ENCODE measurements around the gene ANKH.
A peak's percentile ranks its signal among the peaks of the same experiment; 100 is the strongest.

ANKH gene

GRCh38 chr5:14870337-14871213 is 1.0 kb downstream of the ANKH start:
- Histone ChIP-seq H3K4me1 (ENCODE audit: control insufficient read depth, insufficient read depth, low read length) (peaks cover 5% of the 10 kb centered on the region), H3K36me3 (ENCODE audit: control insufficient read depth, insufficient read depth, low read length) (no peaks in the 10 kb centered on the region), H3K27me3 (ENCODE audit: control insufficient read depth, insufficient read depth, low read length) (peaks cover 45% of the 10 kb centered on the region), H3K9me3 (ENCODE audit: control insufficient read depth, insufficient read depth, low read length) (no peaks in the 10 kb centered on the region), H3K9ac (ENCODE audit: low read depth, low read length) (no peak overlapping the region), H3K27ac (ENCODE audit: low read depth, low read length) (no peak overlapping the region), H3K4me3 (ENCODE audit: low read depth, low read length) (peak overlapping the region; percentile 72)

GRCh38 chr5:14869668-14870164 is 1.9 kb downstream of the ANKH start:
- no peak overlapping the region for H3K9ac ChIP-seq (ENCODE audit: low read depth, low read length)
- peaks cover 45% of the 10 kb centered on the region for H3K27me3 ChIP-seq (ENCODE audit: control insufficient read depth, insufficient read depth, low read length)
- H3K36me3 ChIP-seq (ENCODE audit: control insufficient read depth, insufficient read depth, low read length), result no peaks in the 10 kb centered on the region
- no peaks in the 10 kb centered on the region for H3K9me3 ChIP-seq (ENCODE audit: control insufficient read depth, insufficient read depth, low read length)
- peaks cover 5% of the 10 kb centered on the region for H3K4me1 ChIP-seq (ENCODE audit: control insufficient read depth, insufficient read depth, low read length)
- H3K27ac ChIP-seq (ENCODE audit: low read depth, low read length), result no peak overlapping the region
- no peak overlapping the region for H3K4me3 ChIP-seq (ENCODE audit: low read depth, low read length)

DNA sequence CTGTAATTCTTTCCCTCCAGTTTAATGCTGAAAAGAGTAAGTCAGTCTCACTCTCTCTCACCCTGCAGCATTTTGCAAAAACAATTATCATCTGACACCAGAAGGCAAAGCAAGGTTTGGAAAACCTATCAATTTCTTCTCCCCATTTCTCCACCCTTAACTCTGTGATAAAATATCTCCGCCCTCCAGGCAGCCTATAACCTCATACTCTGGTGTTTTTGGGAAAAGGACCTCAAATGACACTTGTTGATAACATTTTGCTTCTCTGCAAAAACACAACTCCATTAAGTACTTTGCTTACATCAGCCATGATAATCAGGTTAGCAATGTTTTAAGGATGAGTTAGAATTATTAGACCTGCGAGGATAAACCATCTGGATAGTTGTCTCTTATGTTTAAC is 2.3 kb downstream of the ANKH start:
- Histone ChIP-seq H3K4me3 (ENCODE audit: low read depth, low read length) (no peak overlapping the region), H3K9ac (ENCODE audit: low read depth, low read length) (no peak overlapping the region), H3K27me3 (ENCODE audit: control insufficient read depth, insufficient read depth, low read length) (peaks cover 43% of the 10 kb centered on the region)

GRCh38 chr5:14868771-14869170 is 2.8 kb downstream of the ANKH start:
- no peaks in the 10 kb centered on the region for H3K36me3 ChIP-seq (ENCODE audit: control insufficient read depth, insufficient read depth, low read length)
- peaks cover 5% of the 10 kb centered on the region for H3K4me1 ChIP-seq (ENCODE audit: control insufficient read depth, insufficient read depth, low read length)
- peaks cover 40% of the 10 kb centered on the region for H3K27me3 ChIP-seq (ENCODE audit: control insufficient read depth, insufficient read depth, low read length)
- H3K9me3 ChIP-seq (ENCODE audit: control insufficient read depth, insufficient read depth, low read length), result no peaks in the 10 kb centered on the region
- no peak overlapping the region for H3K27ac ChIP-seq (ENCODE audit: low read depth, low read length)
- no peak overlapping the region for H3K4me3 ChIP-seq (ENCODE audit: low read depth, low read length)
- no peak overlapping the region for H3K9ac ChIP-seq (ENCODE audit: low read depth, low read length)

More for the DNA sequence above, 2.3 kb downstream of the ANKH start:
- H3K36me3 ChIP-seq (ENCODE audit: control insufficient read depth, insufficient read depth, low read length), result no peaks in the 10 kb centered on the region
- no peak overlapping the region for H3K27ac ChIP-seq (ENCODE audit: low read depth, low read length)
- H3K4me1 ChIP-seq (ENCODE audit: control insufficient read depth, insufficient read depth, low read length), result peaks cover 5% of the 10 kb centered on the region
- no peaks in the 10 kb centered on the region for H3K9me3 ChIP-seq (ENCODE audit: control insufficient read depth, insufficient read depth, low read length)

DNA sequence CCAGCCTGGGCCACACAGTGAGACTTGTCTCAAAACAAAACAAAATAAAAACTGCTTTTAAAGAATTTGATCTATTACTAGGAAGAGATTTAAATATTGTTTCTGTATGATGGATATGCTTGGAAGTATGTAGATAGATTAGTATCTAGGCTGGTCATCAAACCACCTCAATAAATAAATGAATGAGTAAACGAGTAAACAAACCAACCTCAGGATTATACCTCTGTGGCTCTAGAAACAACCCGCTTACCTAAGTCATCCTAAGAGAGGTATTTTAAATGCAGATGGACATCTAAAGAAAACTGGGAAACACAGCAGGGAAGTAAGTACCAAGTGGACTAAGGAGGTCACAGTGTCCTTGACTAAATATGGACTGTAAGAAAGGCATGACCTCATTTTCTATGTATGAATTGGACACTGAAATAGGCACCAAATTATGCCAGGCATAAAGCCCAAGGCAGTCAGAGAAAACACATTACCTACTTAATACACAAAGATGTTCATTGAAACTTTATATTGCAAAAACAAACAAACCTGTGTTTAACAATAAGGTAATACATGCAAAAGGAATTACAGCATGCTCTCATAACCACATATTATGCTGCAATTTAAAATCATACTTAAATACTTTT is 7.3 kb downstream of the ANKH start:
- Histone ChIP-seq H3K27ac (ENCODE audit: low read depth, low read length) (no peak overlapping the region), H3K36me3 (ENCODE audit: control insufficient read depth, insufficient read depth, low read length) (no peaks in the 10 kb centered on the region), H3K4me1 (ENCODE audit: control insufficient read depth, insufficient read depth, low read length) (no peaks in the 10 kb centered on the region; the same call in 1 of the 2 replicates), H3K9me3 (ENCODE audit: control insufficient read depth, insufficient read depth, low read length) (no peaks in the 10 kb centered on the region), H3K27me3 (ENCODE audit: control insufficient read depth, insufficient read depth, low read length) (peaks cover 7% of the 10 kb centered on the region), H3K9ac (ENCODE audit: low read depth, low read length) (no peak overlapping the region), H3K4me3 (ENCODE audit: low read depth, low read length) (no peak overlapping the region)

GRCh38 chr5:14863105-14863504 is 8.5 kb downstream of the ANKH start:
- no peaks in the 10 kb centered on the region; the same call in 1 of the 2 replicates for H3K4me1 ChIP-seq (ENCODE audit: control insufficient read depth, insufficient read depth, low read length)
- no peak overlapping the region for H3K27ac ChIP-seq (ENCODE audit: low read depth, low read length)
- H3K36me3 ChIP-seq (ENCODE audit: control insufficient read depth, insufficient read depth, low read length), result no peaks in the 10 kb centered on the region
- H3K4me3 ChIP-seq (ENCODE audit: low read depth, low read length), result no peak overlapping the region
- no peaks in the 10 kb centered on the region for H3K9me3 ChIP-seq (ENCODE audit: control insufficient read depth, insufficient read depth, low read length)
- no peaks in the 10 kb centered on the region for H3K27me3 ChIP-seq (ENCODE audit: control insufficient read depth, insufficient read depth, low read length)
- H3K9ac ChIP-seq (ENCODE audit: low read depth, low read length), result no peak overlapping the region

DNA sequence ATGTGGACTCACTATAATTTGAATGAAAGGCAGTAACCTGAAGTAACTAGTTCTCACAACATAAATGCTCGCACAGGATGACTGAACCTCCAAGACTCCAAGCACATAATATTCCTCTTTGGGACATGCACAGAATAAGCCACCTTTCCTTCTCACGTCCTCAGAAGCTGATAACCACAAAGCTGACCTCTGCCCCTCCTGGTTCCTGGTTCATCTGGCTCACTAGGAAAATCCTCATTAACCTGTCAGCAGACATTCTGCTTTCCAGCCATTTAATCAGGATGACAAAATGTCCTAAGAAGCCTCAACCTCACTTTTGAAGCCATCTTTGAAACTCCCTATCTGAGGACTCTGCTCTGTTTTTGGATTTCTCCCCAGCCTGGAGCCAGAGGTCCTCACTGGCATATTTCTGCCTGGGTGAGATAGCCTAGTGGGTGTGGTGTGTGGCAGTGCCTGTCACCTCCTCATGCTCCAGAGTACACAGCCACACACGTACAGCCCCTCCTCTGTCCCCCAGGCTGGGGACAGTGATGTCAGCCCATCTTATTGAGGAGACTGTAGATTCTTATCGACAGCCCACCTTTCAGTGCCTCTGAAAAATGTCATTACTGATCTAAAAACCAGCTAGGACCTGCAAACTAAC is 10.3 kb downstream of the ANKH start:
- Histone ChIP-seq H3K27me3 (ENCODE audit: control insufficient read depth, insufficient read depth, low read length) (no peaks in the 10 kb centered on the region), H3K9ac (ENCODE audit: low read depth, low read length) (no peak overlapping the region), H3K27ac (ENCODE audit: low read depth, low read length) (no peak overlapping the region), H3K36me3 (ENCODE audit: control insufficient read depth, insufficient read depth, low read length) (no peaks in the 10 kb centered on the region), H3K4me3 (ENCODE audit: low read depth, low read length) (no peak overlapping the region), H3K9me3 (ENCODE audit: control insufficient read depth, insufficient read depth, low read length) (no peaks in the 10 kb centered on the region), H3K4me1 (ENCODE audit: control insufficient read depth, insufficient read depth, low read length) (no peaks in the 10 kb centered on the region; the same call in 1 of the 2 replicates)

GRCh38 chr5:14859980-14860379 is 11.6 kb downstream of the ANKH start:
- Histone ChIP-seq H3K36me3 (ENCODE audit: control insufficient read depth, insufficient read depth, low read length) (no peaks in the 10 kb centered on the region), H3K4me3 (ENCODE audit: low read depth, low read length) (no peak overlapping the region), H3K9me3 (ENCODE audit: control insufficient read depth, insufficient read depth, low read length) (no peaks in the 10 kb centered on the region), H3K27me3 (ENCODE audit: control insufficient read depth, insufficient read depth, low read length) (no peaks in the 10 kb centered on the region), H3K4me1 (ENCODE audit: control insufficient read depth, insufficient read depth, low read length) (no peaks in the 10 kb centered on the region; the same call in 1 of the 2 replicates), H3K27ac (ENCODE audit: low read depth, low read length) (no peak overlapping the region), H3K9ac (ENCODE audit: low read depth, low read length) (no peak overlapping the region)

GRCh38 chr5:14859150-14859549 is 12.4 kb downstream of the ANKH start:
- H3K9ac ChIP-seq (ENCODE audit: low read depth, low read length), result no peak overlapping the region
- H3K36me3 ChIP-seq (ENCODE audit: control insufficient read depth, insufficient read depth, low read length), result no peaks in the 10 kb centered on the region
- no peaks in the 10 kb centered on the region for H3K4me1 ChIP-seq (ENCODE audit: control insufficient read depth, insufficient read depth, low read length)
- no peak overlapping the region for H3K4me3 ChIP-seq (ENCODE audit: low read depth, low read length)
- no peak overlapping the region for H3K27ac ChIP-seq (ENCODE audit: low read depth, low read length)
- no peaks in the 10 kb centered on the region for H3K27me3 ChIP-seq (ENCODE audit: control insufficient read depth, insufficient read depth, low read length)
- H3K9me3 ChIP-seq (ENCODE audit: control insufficient read depth, insufficient read depth, low read length), result no peaks in the 10 kb centered on the region

- H3K9me3 ChIP-seq (ENCODE audit: control insufficient read depth, insufficient read depth, low read length), result no peaks in the 10 kb centered on the region
- H3K27ac ChIP-seq (ENCODE audit: low read depth, low read length), result no peak overlapping the region
- no peaks in the 10 kb centered on the region for H3K36me3 ChIP-seq (ENCODE audit: control insufficient read depth, insufficient read depth, low read length)
- peaks cover 8% of the 10 kb centered on the region for H3K4me1 ChIP-seq (ENCODE audit: control insufficient read depth, insufficient read depth, low read length)
- H3K9ac ChIP-seq (ENCODE audit: low read depth, low read length), result no peak overlapping the region
- no peak overlapping the region for H3K4me3 ChIP-seq (ENCODE audit: low read depth, low read length)
- H3K27me3 ChIP-seq (ENCODE audit: control insufficient read depth, insufficient read depth, low read length), result no peaks in the 10 kb centered on the region
Observed at GRCh38 chr5:14855366-14855765, 16.2 kb downstream of the ANKH start.

DNA sequence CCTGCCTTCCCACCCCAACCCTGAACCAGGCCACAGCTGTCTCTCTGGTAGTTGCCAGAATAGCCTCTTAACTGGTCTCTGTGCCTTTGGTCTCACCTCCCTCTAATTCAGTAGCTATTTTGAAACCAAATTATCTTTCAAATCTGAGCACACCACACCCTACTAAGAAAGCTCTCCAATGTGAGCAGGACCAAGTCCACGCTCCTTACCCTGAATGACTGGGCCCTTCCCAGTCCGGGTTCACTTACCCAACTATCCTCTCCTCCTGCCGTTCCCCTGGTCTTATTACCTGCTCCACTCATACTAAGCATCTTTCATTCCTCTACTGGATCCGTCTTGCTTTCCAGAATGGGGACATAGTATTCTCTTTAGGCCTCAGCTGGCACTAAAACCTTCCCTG is 16.8 kb downstream of the ANKH start:
- no peak overlapping the region for H3K4me3 ChIP-seq (ENCODE audit: low read depth, low read length)
- no peak overlapping the region for H3K9ac ChIP-seq (ENCODE audit: low read depth, low read length)
- no peak overlapping the region for H3K27ac ChIP-seq (ENCODE audit: low read depth, low read length)
- H3K36me3 ChIP-seq (ENCODE audit: control insufficient read depth, insufficient read depth, low read length), result no peaks in the 10 kb centered on the region
- peaks cover 14% of the 10 kb centered on the region for H3K4me1 ChIP-seq (ENCODE audit: control insufficient read depth, insufficient read depth, low read length)
- H3K9me3 ChIP-seq (ENCODE audit: control insufficient read depth, insufficient read depth, low read length), result no peaks in the 10 kb centered on the region
- no peaks in the 10 kb centered on the region for H3K27me3 ChIP-seq (ENCODE audit: control insufficient read depth, insufficient read depth, low read length)
